ENCODE data around the gene NBAS. TPM values are rescaled to one million over a fixed set of nuclear protein-coding genes. Genes with fewer than 3 reads are reported as not detected.

NBAS gene
- total and polyA plus RNA-seq, 2 of the 4 experiments (the other 2 are of a cell fraction) = 22.3 to 105 TPM

DNA sequence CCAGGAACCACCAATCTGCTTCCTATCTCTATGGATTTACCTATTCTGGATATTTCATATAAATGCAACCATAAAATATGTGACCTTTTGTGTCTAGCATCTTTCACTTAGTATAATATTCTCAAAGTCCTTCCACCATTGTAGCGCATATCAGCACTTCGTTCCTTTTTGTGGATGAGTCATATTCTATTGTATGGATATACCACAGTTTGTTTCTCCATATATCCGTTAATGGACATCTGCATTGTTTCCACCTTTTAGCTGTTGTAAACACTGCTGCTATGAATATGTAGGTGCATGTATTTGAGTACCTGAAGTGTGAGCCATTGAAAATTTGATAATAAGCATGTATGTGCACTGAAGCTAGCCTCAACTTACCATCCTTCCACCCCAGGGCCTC, 80.1 kb downstream of the NBAS start:
- no peak overlapping the region for H4K8ac ChIP-seq (ENCODE audit: low read depth in 2 of 2, low read length in 2 of 2)
- H2AFZ ChIP-seq (replicated peaks; ENCODE audit: low read length, poor library complexity) = no peak overlapping the region
- in situ Hi-C loops (cut with MboI; ENCODE audit: low sequenced_read_pairs) = no loop called here
- no peak overlapping the region for H4K5ac ChIP-seq (ENCODE audit: low read depth, low read length)
- H3K9me3 ChIP-seq (ENCODE audit: control insufficient read depth, insufficient read depth, low read length) = no peaks in the 10 kb centered on the region
- WGBS, 2 experiments (ENCODE audit: extremely low coverage in 2 of 2, insufficient read length in 1 of 2) = no CpG with 5 or more reads among the region's 3 CpGs
- dilution Hi-C loops (cut with HindIII; ENCODE audit: low sequenced_read_pairs, unreplicated experiment) = no loop called here
- H2BK5ac ChIP-seq (ENCODE audit: low read depth, low read length, poor library complexity, severe bottlenecking) = no peak overlapping the region
- H4K20me1 ChIP-seq (ENCODE audit: insufficient read depth, low read length) = no peaks in the 10 kb centered on the region
- H3K27me3 ChIP-seq (ENCODE audit: control insufficient read depth, insufficient read depth, low read length) = no peaks in the 10 kb centered on the region
- H3K4me2 ChIP-seq (ENCODE audit: low read depth, low read length) = no peak overlapping the region
- ChIA-PET CTCF (no interaction called here), POLR2A (ENCODE audit: unreplicated experiment) (no interaction called here)
- H2BK15ac ChIP-seq (ENCODE audit: low read depth, low read length) = no peak overlapping the region
- intact Hi-C loops (cut with micrococcal nuclease) = no loop called here
- H3K4me3 ChIP-seq (ENCODE audit: insufficient read depth, low read depth, low read length) = no peak overlapping the region
- H3K23ac ChIP-seq (ENCODE audit: low read depth, low read length) = no peak overlapping the region
- H3K79me1 ChIP-seq (ENCODE audit: low read depth in 1 of 2, low read length in 2 of 2) = no peaks in the 10 kb centered on the region; a peak in 2 of 4 replicates
- DNase-seq = no peak
- no peak overlapping the region for H2BK120ac ChIP-seq (ENCODE audit: low read depth, low read length)
- no peak overlapping the region for H3K9ac ChIP-seq (ENCODE audit: low read depth, low read length)
- H3K27ac ChIP-seq (ENCODE audit: insufficient read depth, low read length) = no peak overlapping the region
- no peak overlapping the region for H4K91ac ChIP-seq (ENCODE audit: insufficient read depth, low read depth, low read length)
- H3K9me1 ChIP-seq (ENCODE audit: insufficient read depth, low read length) = no peaks in the 10 kb centered on the region
- no peak overlapping the region for H3K14ac ChIP-seq (replicated peaks; ENCODE audit: low read depth, low read length)
- no peak overlapping the region for H2AK5ac ChIP-seq (ENCODE audit: low read depth, low read length)
- H3K18ac ChIP-seq (ENCODE audit: low read depth, low read length) = no peak overlapping the region
- no peak for ATAC-seq (ENCODE audit: low read depth)
- H3K36me3 ChIP-seq (ENCODE audit: control insufficient read depth, insufficient read depth, low read length) = peaks cover 13% of the 10 kb centered on the region
- no peak overlapping the region for H2BK20ac ChIP-seq (ENCODE audit: low read depth, low read length)
- no peaks in the 10 kb centered on the region for H3K4me1 ChIP-seq (ENCODE audit: control insufficient read depth, insufficient read depth, low read length)
- TF ChIP-seq MAZ (IDR thresholded peaks at IDR 0.05; ENCODE audit: borderline replicate concordance, low read depth, low read length) (no peak), RAD21 (IDR thresholded peaks at IDR 0.05; ENCODE audit: low read length) (no peak), BHLHE40 (IDR thresholded peaks at IDR 0.05; ENCODE audit: low read depth, low read length) (no peak), CEBPB (IDR thresholded peaks at IDR 0.05; ENCODE audit: low read depth, low read length) (no peak), MAFK (IDR thresholded peaks at IDR 0.05; ENCODE audit: low read depth, low read length) (no peak)
- no peak overlapping the region for H3K56ac ChIP-seq (ENCODE audit: extremely low read depth, insufficient read depth, low read length)
- no TSS peak for BruUV-seq (replicated peaks)
- no peak overlapping the region for H3K4ac ChIP-seq (ENCODE audit: low read depth, low read length)
- no peak overlapping the region for H2AK9ac ChIP-seq (replicated peaks; ENCODE audit: low read depth, low read length, poor library complexity)

Measured in IMR-90 (cell line).